ENCODE measurements around the gene SATL1.

The SATL1 gene

DNA sequence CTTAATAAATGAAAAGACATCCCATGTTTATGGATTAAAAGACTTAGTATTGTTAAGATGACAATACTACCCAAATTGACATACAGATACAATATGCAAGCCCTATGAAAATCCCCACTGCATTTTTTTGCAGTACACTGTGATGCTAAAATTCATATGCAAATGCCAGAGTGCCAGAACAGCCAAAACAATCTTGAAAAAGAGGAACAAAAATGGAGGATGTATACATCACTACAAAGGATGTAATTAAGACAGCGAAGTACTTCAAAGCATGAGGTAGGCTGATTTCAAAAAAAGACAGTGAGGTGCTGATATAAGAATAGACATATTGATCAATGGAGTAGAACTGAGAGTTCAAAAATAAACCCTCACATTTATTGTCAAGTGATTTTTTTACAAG, 47.3 kb downstream of the SATL1 start:
- ATAC-seq, result no peak
- TF ChIP-seq ZC3H10 (CRISPR knock-in tag; IDR thresholded peaks at IDR 0.05), result no peak
- TF ChIP-seq PPARA (CRISPR knock-in tag; IDR thresholded peaks at IDR 0.05; ENCODE audit: borderline replicate concordance), result no peak
- TF ChIP-seq BACH2 (CRISPR knock-in tag; IDR thresholded peaks at IDR 0.05; ENCODE audit: borderline replicate concordance), result no peak
- no peak for TF ChIP-seq ZNF8 (CRISPR knock-in tag; IDR thresholded peaks at IDR 0.05)
- TF ChIP-seq ZNF565 (CRISPR knock-in tag; conservative IDR thresholded peaks at IDR 0.05; ENCODE audit: low read depth), result no peak
- TF ChIP-seq TSHZ2 (CRISPR knock-in tag; IDR thresholded peaks at IDR 0.05), result no peak
- no peak for TF ChIP-seq TCF4 (CRISPR knock-in tag; IDR thresholded peaks at IDR 0.05; ENCODE audit: borderline replicate concordance)
- no peak for TF ChIP-seq CREB5 (CRISPR knock-in tag; IDR thresholded peaks at IDR 0.05; ENCODE audit: low read depth)
- no peak for TF ChIP-seq TOX (CRISPR knock-in tag; IDR thresholded peaks at IDR 0.05; ENCODE audit: borderline replicate concordance)
- no peak for TF ChIP-seq ISL1 (CRISPR knock-in tag; IDR thresholded peaks at IDR 0.05)
- TF ChIP-seq SNAI2 (CRISPR knock-in tag; IDR thresholded peaks at IDR 0.05), result no peak
- TF ChIP-seq OSR1 (CRISPR knock-in tag; IDR thresholded peaks at IDR 0.05), result no peak
- TF ChIP-seq RARB (CRISPR knock-in tag; IDR thresholded peaks at IDR 0.05), result no peak
- TF ChIP-seq, protein P1, sequence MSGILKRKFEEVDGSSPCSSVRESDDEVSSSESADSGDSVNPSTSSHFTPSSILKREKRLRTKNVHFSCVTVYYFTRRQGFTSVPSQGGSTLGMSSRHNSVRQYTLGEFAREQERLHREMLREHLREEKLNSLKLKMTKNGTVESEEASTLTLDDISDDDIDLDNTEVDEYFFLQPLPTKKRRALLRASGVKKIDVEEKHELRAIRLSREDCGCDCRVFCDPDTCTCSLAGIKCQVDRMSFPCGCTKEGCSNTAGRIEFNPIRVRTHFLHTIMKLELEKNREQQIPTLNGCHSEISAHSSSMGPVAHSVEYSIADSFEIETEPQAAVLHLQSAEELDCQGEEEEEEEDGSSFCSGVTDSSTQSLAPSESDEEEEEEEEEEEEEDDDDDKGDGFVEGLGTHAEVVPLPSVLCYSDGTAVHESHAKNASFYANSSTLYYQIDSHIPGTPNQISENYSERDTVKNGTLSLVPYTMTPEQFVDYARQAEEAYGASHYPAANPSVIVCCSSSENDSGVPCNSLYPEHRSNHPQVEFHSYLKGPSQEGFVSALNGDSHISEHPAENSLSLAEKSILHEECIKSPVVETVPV (CRISPR knock-in tag; IDR thresholded peaks at IDR 0.05), result no peak
- no peak for TF ChIP-seq ESRRG (CRISPR knock-in tag; IDR thresholded peaks at IDR 0.05)
- TF ChIP-seq CSDC2 (CRISPR knock-in tag; IDR thresholded peaks at IDR 0.05), result no peak
- TF ChIP-seq PATZ1 (CRISPR knock-in tag; IDR thresholded peaks at IDR 0.05; ENCODE audit: borderline replicate concordance), result no peak
- no peak for TF ChIP-seq GLIS3 (CRISPR knock-in tag; IDR thresholded peaks at IDR 0.05)

DNA sequence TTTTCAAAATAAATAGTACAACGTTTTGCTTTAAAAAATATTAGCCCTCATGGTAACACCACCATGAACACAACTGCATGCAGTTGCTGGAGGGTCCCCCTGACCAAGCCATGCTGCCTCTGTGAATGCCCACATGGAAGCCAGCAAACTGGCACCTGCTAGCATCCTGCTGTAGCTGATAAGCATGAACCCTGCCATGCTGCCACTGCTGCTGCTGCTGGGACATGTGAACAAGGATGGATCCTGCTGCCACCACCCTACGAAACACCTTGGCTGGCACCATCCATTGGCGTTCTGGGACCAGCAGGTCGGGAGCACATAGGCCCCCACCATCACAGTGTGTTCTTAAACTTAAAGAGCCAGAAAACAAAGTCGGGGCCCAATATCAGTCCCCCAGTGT, 83.9 kb downstream of the SATL1 start:
- TF ChIP-seq SNAI2 (CRISPR knock-in tag; IDR thresholded peaks at IDR 0.05) (no peak), ZC3H10 (CRISPR knock-in tag; IDR thresholded peaks at IDR 0.05) (no peak), CREB5 (CRISPR knock-in tag; IDR thresholded peaks at IDR 0.05; ENCODE audit: low read depth) (no peak), ESRRG (CRISPR knock-in tag; IDR thresholded peaks at IDR 0.05) (no peak), ZNF8 (CRISPR knock-in tag; IDR thresholded peaks at IDR 0.05) (no peak), TSHZ2 (CRISPR knock-in tag; IDR thresholded peaks at IDR 0.05) (no peak), GLIS3 (CRISPR knock-in tag; IDR thresholded peaks at IDR 0.05) (no peak), PPARA (CRISPR knock-in tag; IDR thresholded peaks at IDR 0.05; ENCODE audit: borderline replicate concordance) (no peak), ZFP30 (CRISPR knock-in tag; IDR thresholded peaks at IDR 0.05) (no peak), ZNF565 (CRISPR knock-in tag; conservative IDR thresholded peaks at IDR 0.05; ENCODE audit: low read depth) (no peak), ZNF70 (CRISPR knock-in tag; IDR thresholded peaks at IDR 0.05) (no peak), CSDC2 (CRISPR knock-in tag; IDR thresholded peaks at IDR 0.05) (no peak), BACH2 (CRISPR knock-in tag; IDR thresholded peaks at IDR 0.05; ENCODE audit: borderline replicate concordance) (no peak), PATZ1 (CRISPR knock-in tag; IDR thresholded peaks at IDR 0.05; ENCODE audit: borderline replicate concordance) (no peak), ISL1 (CRISPR knock-in tag; IDR thresholded peaks at IDR 0.05) (no peak), RARB (CRISPR knock-in tag; IDR thresholded peaks at IDR 0.05) (no peak)
- TF ChIP-seq, protein P1 (CRISPR knock-in tag; IDR thresholded peaks at IDR 0.05), result no peak
- no peak for ATAC-seq
